ENCODE results near the gene EYA2. TPM values are rescaled to one million over a fixed set of nuclear protein-coding genes. Genes with fewer than 3 reads are reported as not detected.

The EYA2 gene
- total RNA-seq, 1 experiment from 2014 or later = 0.74 TPM

GRCh38 chr20:47224857-47225256 lies 330.2 kb downstream of the EYA2 start:
- H3K27me3 Mint-ChIP-seq (ENCODE audit: low read depth) = no peaks in the 10 kb centered on the region; the same call in 1 of the 2 replicates
- WGBS (ENCODE audit: extremely low coverage, insufficient read length, low lambda C conversion rate) = no CpG with 5 or more reads among the region's 4 CpGs
- H2AFZ ChIP-seq (ENCODE audit: low read length) = no peak overlapping the region
- H4K20me1 ChIP-seq (ENCODE audit: control insufficient read depth, insufficient read depth, insufficient read length) = no peaks in the 10 kb centered on the region
- no peak overlapping the region for H3K14ac ChIP-seq (ENCODE audit: insufficient read depth, low read length)
- no peak overlapping the region for H3K27ac ChIP-seq (ENCODE audit: insufficient read length, low read depth, low read length)
- H3K23me2 ChIP-seq (ENCODE audit: insufficient read length, low read depth, low read length, poor library complexity, severe bottlenecking) = no peaks in the 10 kb centered on the region
- H2BK20ac ChIP-seq (ENCODE audit: low read depth, low read length, poor library complexity, severe bottlenecking) = no peak overlapping the region
- H4K8ac ChIP-seq (replicated peaks; ENCODE audit: insufficient read length, low read depth, low read length) = no peak overlapping the region
- no peak overlapping the region for H3K4me3 Mint-ChIP-seq
- H3K9ac ChIP-seq (ENCODE audit: extremely low read depth, insufficient read length, low read length) = no peak overlapping the region
- no peak overlapping the region for H3K56ac ChIP-seq (ENCODE audit: insufficient read length, low read depth, low read length)
- H2AK5ac ChIP-seq (ENCODE audit: insufficient read length, low read length) = no peak overlapping the region
- no peak overlapping the region for H3K4me2 ChIP-seq (ENCODE audit: insufficient read depth, insufficient read length, low read length)
- no peak overlapping the region for H4K91ac ChIP-seq (ENCODE audit: insufficient read length, low read depth, low read length)
- no peaks in the 10 kb centered on the region for H3K9me3 Mint-ChIP-seq
- H3K36me3 Mint-ChIP-seq (ENCODE audit: insufficient read depth in 1 of 3, low read depth in 3 of 3) = peaks cover 66 to 94% (median 88%) of the 10 kb centered on the region in 3 experiments
- H3K79me2 ChIP-seq (ENCODE audit: insufficient read depth, low read length) = no peaks in the 10 kb centered on the region
- H3K27ac Mint-ChIP-seq = no peak overlapping the region
- H2BK12ac ChIP-seq (ENCODE audit: insufficient read length, low read depth, low read length) = no peak overlapping the region
- H3T11ph ChIP-seq (ENCODE audit: low read length) = no peak overlapping the region
- H3K27me3 ChIP-seq (ENCODE audit: insufficient read depth, low read length) = no peaks in the 10 kb centered on the region
- no peak for TF ChIP-seq CTCF (conservative IDR thresholded peaks at IDR 0.05)
- no peak for DNase-seq
- no peak overlapping the region for H2BK15ac ChIP-seq (ENCODE audit: low read depth, low read length)
- H3K23ac ChIP-seq (ENCODE audit: insufficient read length, low read depth, low read length) = no peak overlapping the region
- H3K79me1 ChIP-seq (ENCODE audit: insufficient read depth, low read depth, low read length, poor library complexity, severe bottlenecking) = no peaks in the 10 kb centered on the region
- no peak overlapping the region for H3K4ac ChIP-seq (ENCODE audit: low read depth, low read length)
- H2BK5ac ChIP-seq (ENCODE audit: insufficient read length, low read length) = no peak overlapping the region
- no peaks in the 10 kb centered on the region for H3K9me3 ChIP-seq (ENCODE audit: control insufficient read depth, low read depth, low read length)
- H3K18ac ChIP-seq (ENCODE audit: insufficient read length, low read depth, low read length) = no peak overlapping the region
- no peak overlapping the region for H4K5ac ChIP-seq (ENCODE audit: insufficient read length, low read depth, low read length)
- no peaks in the 10 kb centered on the region for H3K4me1 ChIP-seq (ENCODE audit: insufficient read depth, low read length)
- 0 out of 4 replicates have a peak, but pooled peaks cover 0 to 3% of the 10 kb centered on the region in 2 experiments for H3K4me1 Mint-ChIP-seq
- no peak overlapping the region for H2BK120ac ChIP-seq (ENCODE audit: low read depth, low read length, poor library complexity, severe bottlenecking)
